Osteocyte (in vitro differentiated cells): ENCODE measurements around the gene DAB2IP. TPM values are rescaled to one million over a fixed set of nuclear protein-coding genes. Genes with fewer than 3 reads are reported as not detected.

ENCODE experiments used
- DNase-seq: peaks from one replicate; pipeline ENCODE4 v3.0.0; 2021; ENCODE audit warnings: mixed read lengths; ENCODE audit not compliant: unreplicated experiment; ENCODE audit errors: extremely low spot score
- H3K27ac Mint-ChIP-seq: one replicate; pipeline ENCODE4 v1.8.0; 2021; ENCODE audit warnings: mild to moderate bottlenecking, mixed read lengths; ENCODE audit not compliant: unreplicated experiment
- H3K27me3 Mint-ChIP-seq: one replicate; pipeline ENCODE4 v1.8.0; 2021; ENCODE audit warnings: mixed read lengths; ENCODE audit not compliant: unreplicated experiment
- H3K36me3 Mint-ChIP-seq: one replicate; pipeline ENCODE4 v1.8.0; 2021; ENCODE audit warnings: mixed read lengths; ENCODE audit not compliant: unreplicated experiment
- H3K4me1 Mint-ChIP-seq: one replicate; pipeline ENCODE4 v1.8.0; 2021; ENCODE audit warnings: mixed read lengths; ENCODE audit not compliant: unreplicated experiment
- H3K4me3 Mint-ChIP-seq: one replicate; pipeline ENCODE4 v1.8.0; 2021; ENCODE audit warnings: mild to moderate bottlenecking, moderate library complexity, mixed read lengths; ENCODE audit not compliant: unreplicated experiment
- H3K9me3 Mint-ChIP-seq: one replicate; pipeline ENCODE4 v1.8.0; 2021; ENCODE audit warnings: mixed read lengths; ENCODE audit not compliant: unreplicated experiment
- CTCF ChIP-seq: fragments of 200-600 bp; sonication (generic); IDR thresholded peaks from 2 replicates; pipeline ENCODE4 v1.5.0; 2021; ENCODE audit warnings: antibody characterized with exemption, mild to moderate bottlenecking, moderate library complexity
- total RNA-seq: library from RNA; stranded (reverse); gene quantifications from 2 replicates; pipeline ENCODE4 v1.2.1, GENCODE V29; 2021

Gene DAB2IP
- total RNA-seq, 1 donor from 2014 or later = 43.6 TPM

- peak; percentile 15 for DNase-seq
- Mint-ChIP-seq H3K4me3 (no peak overlapping the region), H3K9me3 (no peaks in the 10 kb centered on the region), H3K36me3 (no peaks in the 10 kb centered on the region), H3K27ac (no peak overlapping the region), H3K27me3 (no peaks in the 10 kb centered on the region), H3K4me1 (peaks cover 8% of the 10 kb centered on the region)
- TF ChIP-seq CTCF = no peak
Observed at GRCh38 chr9:121833061-121833460, 181.6 kb downstream of the DAB2IP start.

Other genes starting within 250 kb of the DAB2IP start
- gene GGTA1, start 151.8 kb upstream of the DAB2IP start, total RNA-seq = 0.64 and 1.1 TPM in 2 replicates